HG03439 (cell line): ENCODE measurements around the gene MYH14.
A peak's percentile ranks its signal among the peaks of the same experiment; 100 is the strongest.
"Not testable (repeated sequence)": the region's sequence is repeated elsewhere in the genome, so short reads cannot be mapped to it uniquely, and the experiment has no call there.

ENCODE experiments used
- ATAC-seq: cut with Tn5 transposase; IDR thresholded peaks from one replicate; pipeline ENCODE4 v1.9.1; 2021; ENCODE audit warnings: mild to moderate bottlenecking, moderate library complexity; ENCODE audit not compliant: unreplicated experiment

The MYH14 gene

GRCh38 chr19:50330365-50331078, 127.1 kb downstream of the MYH14 start:
- peak; percentile 25 for ATAC-seq

- ATAC-seq = no peak
These were observed 128.0 kb downstream of the MYH14 start for GRCh38 chr19:50331221-50331993.

GRCh38 chr19:50331994-50332243, 128.5 kb downstream of the MYH14 start:
- no peak for ATAC-seq

- no peak for ATAC-seq
These were observed 129.0 kb downstream of the MYH14 start for GRCh38 chr19:50332244-50333038.

- ATAC-seq = peak; percentile 49
These were observed 129.9 kb downstream of the MYH14 start for GRCh38 chr19:50333235-50333736.

- ATAC-seq = peak; percentile 24
These were observed 130.6 kb downstream of the MYH14 start for GRCh38 chr19:50333737-50334617.

- ATAC-seq = no peak
These were observed 131.5 kb downstream of the MYH14 start for GRCh38 chr19:50334741-50335421.

GRCh38 chr19:50337031-50337430, 133.6 kb downstream of the MYH14 start:
- not testable (repeated sequence) for ATAC-seq

GRCh38 chr19:50340331-50340730, 136.9 kb downstream of the MYH14 start:
- no peak for ATAC-seq

GRCh38 chr19:50341091-50341564, 137.7 kb downstream of the MYH14 start:
- peak; percentile 56 for ATAC-seq

GRCh38 chr19:50344661-50345318, 141.4 kb downstream of the MYH14 start:
- peak; percentile 44 for ATAC-seq

- not testable (repeated sequence) for ATAC-seq
These were observed 143.7 kb downstream of the MYH14 start for GRCh38 chr19:50347089-50347581.

- ATAC-seq = no peak
These were observed 146.0 kb downstream of the MYH14 start for GRCh38 chr19:50349277-50350057.

- no peak for ATAC-seq
These were observed 148.8 kb downstream of the MYH14 start for GRCh38 chr19:50352242-50352641.

GRCh38 chr19:50353487-50353880, 150.1 kb downstream of the MYH14 start:
- ATAC-seq = not testable (repeated sequence)

- no peak for ATAC-seq
These were observed 153.3 kb downstream of the MYH14 start for GRCh38 chr19:50356691-50357177.

- ATAC-seq = peak; percentile 55
These were observed 154.0 kb downstream of the MYH14 start for GRCh38 chr19:50357178-50358100.
